Mammary epithelial cell (primary cell): Measurements from ENCODE around the gene IFI27L1.

Source experiments
- EZH2 ChIP-seq: IDR thresholded peaks from 2 replicates; pipeline ENCODE4 v1.6.1; 2012; ENCODE audit warnings: low read length, inconsistent platforms, borderline replicate concordance
- TF ChIP-seq, protein P1 (sequence below), 2 donors: IDR thresholded peaks in 1 of 2; conservative IDR thresholded peaks in 1 of 2; 2 replicates each; pipeline ENCODE4 v1.5.1; 2011 to 2012; ENCODE audit warnings: inconsistent platforms in 2 of 2, low read length in 2 of 2, mild to moderate bottlenecking in 2 of 2, control low read depth in 1 of 2, low read depth in 1 of 2; ENCODE audit not compliant: insufficient read depth in 1 of 2; ENCODE audit errors: extremely low read depth in 1 of 2

DNA sequence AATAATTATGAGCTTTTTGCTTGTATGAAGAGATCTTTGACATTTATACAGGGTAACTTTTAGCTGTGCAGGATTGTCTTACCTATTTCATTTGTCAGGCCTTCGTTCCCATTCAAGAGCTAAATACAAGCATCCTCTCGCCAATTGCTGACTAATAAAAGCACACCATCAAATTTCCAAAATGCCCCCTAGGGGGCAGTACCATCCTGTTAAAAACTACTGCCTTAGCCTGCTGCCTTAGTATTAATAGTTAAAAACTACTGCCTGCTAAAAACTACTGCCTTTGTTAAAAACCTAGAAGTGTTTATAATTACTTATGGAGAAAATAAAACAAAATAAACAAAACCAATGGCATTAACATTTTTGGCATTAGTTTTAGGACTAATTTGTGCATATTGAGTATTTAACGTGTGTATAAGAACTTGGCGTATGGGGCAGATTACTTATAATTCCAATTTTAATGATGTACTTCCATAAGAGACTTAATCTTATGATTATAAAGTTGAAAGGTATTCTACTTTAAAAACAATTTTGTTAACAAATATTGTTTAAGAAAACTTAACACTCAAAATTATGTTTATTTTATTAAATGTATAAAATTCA, 51.3 kb downstream of the IFI27L1 start:
- TF ChIP-seq, protein P1, sequence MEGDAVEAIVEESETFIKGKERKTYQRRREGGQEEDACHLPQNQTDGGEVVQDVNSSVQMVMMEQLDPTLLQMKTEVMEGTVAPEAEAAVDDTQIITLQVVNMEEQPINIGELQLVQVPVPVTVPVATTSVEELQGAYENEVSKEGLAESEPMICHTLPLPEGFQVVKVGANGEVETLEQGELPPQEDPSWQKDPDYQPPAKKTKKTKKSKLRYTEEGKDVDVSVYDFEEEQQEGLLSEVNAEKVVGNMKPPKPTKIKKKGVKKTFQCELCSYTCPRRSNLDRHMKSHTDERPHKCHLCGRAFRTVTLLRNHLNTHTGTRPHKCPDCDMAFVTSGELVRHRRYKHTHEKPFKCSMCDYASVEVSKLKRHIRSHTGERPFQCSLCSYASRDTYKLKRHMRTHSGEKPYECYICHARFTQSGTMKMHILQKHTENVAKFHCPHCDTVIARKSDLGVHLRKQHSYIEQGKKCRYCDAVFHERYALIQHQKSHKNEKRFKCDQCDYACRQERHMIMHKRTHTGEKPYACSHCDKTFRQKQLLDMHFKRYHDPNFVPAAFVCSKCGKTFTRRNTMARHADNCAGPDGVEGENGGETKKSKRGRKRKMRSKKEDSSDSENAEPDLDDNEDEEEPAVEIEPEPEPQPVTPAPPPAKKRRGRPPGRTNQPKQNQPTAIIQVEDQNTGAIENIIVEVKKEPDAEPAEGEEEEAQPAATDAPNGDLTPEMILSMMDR (conservative IDR thresholded peaks at IDR 0.05 in 1 of 2, IDR thresholded peaks at IDR 0.05 in 1 of 2; ENCODE audit: extremely low read depth in 1 of 2, insufficient read depth in 1 of 2, low read depth in 1 of 2, low read length in 2 of 2) = peak; percentile 68 to 73
- TF ChIP-seq EZH2 = no peak
